Stimulated activated memory B cell treated with anti-CD40 and anti-IgM and Interleukin-4, amounts not matched to agents 10 μg/mL and 1 μg/mL and 100 μg/mL, for 72 hours (primary cell): ENCODE results near the gene MKLN1.
"Not testable (repeated sequence)": the region's sequence is repeated elsewhere in the genome, so short reads cannot be mapped to it uniquely, and the experiment has no call there.

Source experiments
- ATAC-seq: fragments of 150-1000 bp; cut with Tn5 transposase; 2 replicates; pipeline ENCODE4 v1.10.0; 2021
- H3K27ac Mint-ChIP-seq: one replicate; pipeline ENCODE4 v1.8.0; 2022; ENCODE audit warnings: mild to moderate bottlenecking, mixed read lengths
- H3K27me3 Mint-ChIP-seq: one replicate; pipeline ENCODE4 v1.8.0; 2022; ENCODE audit warnings: mixed read lengths
- H3K36me3 Mint-ChIP-seq: one replicate; pipeline ENCODE4 v1.8.0; 2022; ENCODE audit warnings: mixed read lengths
- H3K4me1 Mint-ChIP-seq: one replicate; pipeline ENCODE4 v1.8.0; 2022; ENCODE audit warnings: mixed read lengths
- H3K4me3 Mint-ChIP-seq: one replicate; pipeline ENCODE4 v1.8.0; 2022; ENCODE audit warnings: mild to moderate bottlenecking, moderate library complexity, mixed read lengths
- H3K9me3 Mint-ChIP-seq: one replicate; pipeline ENCODE4 v1.8.0; 2022; ENCODE audit warnings: mixed read lengths

The MKLN1 gene

GRCh38 chr7:131438969-131439368 is 111.3 kb downstream of the MKLN1 start:
- Mint-ChIP-seq H3K4me3 (no peak overlapping the region), H3K27ac (no peak overlapping the region), H3K27me3 (no peaks in the 10 kb centered on the region), H3K4me1 (peaks cover 4% of the 10 kb centered on the region), H3K9me3 (no peaks in the 10 kb centered on the region), H3K36me3 (peaks cover 71% of the 10 kb centered on the region)
- no peak for ATAC-seq

- no peaks in the 10 kb centered on the region for H3K4me1 Mint-ChIP-seq
- ATAC-seq = no peak
- H3K4me3 Mint-ChIP-seq = no peak overlapping the region
- no peaks in the 10 kb centered on the region for H3K27me3 Mint-ChIP-seq
- H3K36me3 Mint-ChIP-seq = peaks cover 72% of the 10 kb centered on the region
- H3K9me3 Mint-ChIP-seq = no peaks in the 10 kb centered on the region
- H3K27ac Mint-ChIP-seq = no peak overlapping the region
Observed at GRCh38 chr7:131443496-131443895, 115.8 kb downstream of the MKLN1 start.

DNA sequence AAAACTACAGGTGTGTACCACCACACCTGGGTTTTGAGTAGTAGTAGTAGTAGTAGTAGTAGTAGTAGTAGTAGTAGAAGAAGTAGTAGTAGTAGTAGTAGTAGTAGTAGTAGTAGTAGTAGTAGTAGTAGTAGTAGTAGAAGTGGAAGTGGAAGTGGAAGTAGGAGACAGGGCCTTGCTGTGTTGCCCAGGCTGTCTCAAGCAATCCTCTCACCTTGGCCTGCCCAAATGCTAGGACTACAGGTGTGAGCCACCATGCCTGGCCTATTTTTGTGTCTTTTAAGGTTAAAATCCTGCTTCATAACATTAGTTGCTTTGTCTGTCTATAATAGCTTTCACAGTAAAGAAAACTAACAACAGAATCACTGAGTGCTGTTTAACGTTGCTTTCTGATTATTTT is 117.0 kb downstream of the MKLN1 start:
- ATAC-seq = no peak
- H3K36me3 Mint-ChIP-seq = peaks cover 73% of the 10 kb centered on the region
- no peak overlapping the region for H3K4me3 Mint-ChIP-seq
- no peaks in the 10 kb centered on the region for H3K27me3 Mint-ChIP-seq
- peaks cover 5% of the 10 kb centered on the region for H3K4me1 Mint-ChIP-seq
- H3K27ac Mint-ChIP-seq = no peak overlapping the region
- H3K9me3 Mint-ChIP-seq = no peaks in the 10 kb centered on the region

GRCh38 chr7:131449373-131449902 is 121.8 kb downstream of the MKLN1 start:
- Mint-ChIP-seq H3K27ac (no peak overlapping the region), H3K9me3 (no peaks in the 10 kb centered on the region), H3K27me3 (no peaks in the 10 kb centered on the region), H3K36me3 (peaks cover 60% of the 10 kb centered on the region), H3K4me3 (no peak overlapping the region), H3K4me1 (peaks cover 5% of the 10 kb centered on the region)
- no peak for ATAC-seq

GRCh38 chr7:131454498-131454897 is 126.8 kb downstream of the MKLN1 start:
- Mint-ChIP-seq H3K4me1 (peaks cover 12% of the 10 kb centered on the region), H3K4me3 (no peak overlapping the region), H3K36me3 (peaks cover 51% of the 10 kb centered on the region), H3K27me3 (no peaks in the 10 kb centered on the region), H3K9me3 (no peaks in the 10 kb centered on the region), H3K27ac (no peak overlapping the region)
- no peak for ATAC-seq

GRCh38 chr7:131455001-131455400 is 127.3 kb downstream of the MKLN1 start:
- peaks cover 51% of the 10 kb centered on the region for H3K36me3 Mint-ChIP-seq

DNA sequence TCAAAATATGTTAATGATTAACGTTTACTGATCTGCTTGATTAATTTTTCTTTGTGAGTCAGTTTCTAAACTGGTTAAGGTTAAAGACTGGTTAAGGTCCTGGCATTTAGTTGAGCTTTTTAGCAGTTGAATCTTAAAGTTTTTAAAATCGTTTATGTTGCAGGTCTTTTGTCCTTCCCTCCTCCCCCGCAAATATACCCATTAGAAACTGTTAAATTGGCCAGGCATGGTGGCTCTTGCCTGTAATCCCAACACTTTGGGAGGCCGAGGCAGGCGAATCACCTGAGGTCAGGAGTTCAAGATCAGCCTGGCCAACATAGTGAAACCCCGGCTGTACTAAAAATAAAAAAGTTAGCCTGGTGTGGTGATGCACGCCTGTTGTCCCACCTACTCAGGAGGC is 127.9 kb downstream of the MKLN1 start:
- H3K4me3 Mint-ChIP-seq = no peak overlapping the region
- peaks cover 12% of the 10 kb centered on the region for H3K4me1 Mint-ChIP-seq
- no peaks in the 10 kb centered on the region for H3K9me3 Mint-ChIP-seq
- H3K36me3 Mint-ChIP-seq = peaks cover 51% of the 10 kb centered on the region
- ATAC-seq = no peak
- H3K27ac Mint-ChIP-seq = no peak overlapping the region
- H3K27me3 Mint-ChIP-seq = no peaks in the 10 kb centered on the region

More at GRCh38 chr7:131455001-131455400, 127.3 kb downstream of the MKLN1 start:
- H3K27me3 Mint-ChIP-seq = no peaks in the 10 kb centered on the region
- H3K4me1 Mint-ChIP-seq = peaks cover 12% of the 10 kb centered on the region
- no peak overlapping the region for H3K27ac Mint-ChIP-seq
- no peaks in the 10 kb centered on the region for H3K9me3 Mint-ChIP-seq
- H3K4me3 Mint-ChIP-seq = no peak overlapping the region
- no peak for ATAC-seq

GRCh38 chr7:131456338-131456737 is 128.7 kb downstream of the MKLN1 start:
- Mint-ChIP-seq H3K4me1 (peaks cover 12% of the 10 kb centered on the region), H3K27ac (no peak overlapping the region), H3K9me3 (no peaks in the 10 kb centered on the region), H3K36me3 (peaks cover 56% of the 10 kb centered on the region), H3K4me3 (no peak overlapping the region), H3K27me3 (no peaks in the 10 kb centered on the region)
- no peak for ATAC-seq

GRCh38 chr7:131459256-131459655 is 131.6 kb downstream of the MKLN1 start:
- Mint-ChIP-seq H3K9me3 (no peaks in the 10 kb centered on the region), H3K4me1 (peaks cover 12% of the 10 kb centered on the region), H3K27me3 (no peaks in the 10 kb centered on the region), H3K4me3 (no peak overlapping the region), H3K36me3 (peaks cover 63% of the 10 kb centered on the region), H3K27ac (no peak overlapping the region)
- ATAC-seq = no peak

GRCh38 chr7:131462059-131462458 is 134.4 kb downstream of the MKLN1 start:
- no peak overlapping the region for H3K27ac Mint-ChIP-seq
- H3K4me3 Mint-ChIP-seq = no peak overlapping the region
- peaks cover 59% of the 10 kb centered on the region for H3K36me3 Mint-ChIP-seq
- H3K9me3 Mint-ChIP-seq = no peaks in the 10 kb centered on the region
- no peaks in the 10 kb centered on the region for H3K27me3 Mint-ChIP-seq
- no peak for ATAC-seq
- H3K4me1 Mint-ChIP-seq = no peaks in the 10 kb centered on the region

- H3K9me3 Mint-ChIP-seq, H3K4me3 Mint-ChIP-seq, H3K4me1 Mint-ChIP-seq, H3K27me3 Mint-ChIP-seq, ATAC-seq, H3K27ac Mint-ChIP-seq: not testable (repeated sequence)
- H3K36me3 Mint-ChIP-seq = peaks cover 59% of the 10 kb centered on the region
Observed at GRCh38 chr7:131462715-131463114, 135.0 kb downstream of the MKLN1 start.

DNA sequence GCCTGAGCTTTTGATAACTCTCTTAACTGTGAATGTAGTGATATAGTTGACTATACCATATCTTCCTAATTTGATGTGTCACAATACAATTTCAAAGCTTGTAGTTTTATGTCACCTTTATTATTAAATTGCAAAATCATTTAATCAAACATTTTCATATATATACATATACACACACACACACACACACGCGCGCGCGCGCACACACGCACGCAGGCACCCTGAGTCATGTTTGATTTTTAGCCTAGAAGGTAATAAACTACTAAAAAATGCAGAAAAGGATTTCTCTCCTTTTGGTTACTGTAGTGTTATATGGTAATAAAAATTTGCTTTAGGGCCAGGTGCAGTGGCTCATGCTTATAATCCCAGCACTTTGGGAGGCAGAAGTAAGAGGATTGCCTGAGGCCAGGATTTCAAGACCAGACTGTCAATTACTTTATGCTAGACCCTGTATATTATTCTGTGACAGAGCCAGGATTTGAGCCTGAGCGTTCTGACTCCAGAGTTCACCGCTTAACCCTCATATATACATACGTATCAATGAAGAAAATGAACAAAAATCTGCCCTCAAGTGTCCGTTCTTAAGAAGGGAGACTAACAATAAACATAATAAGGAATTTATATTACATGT is 139.2 kb downstream of the MKLN1 start:
- Mint-ChIP-seq H3K36me3 (peaks cover 62% of the 10 kb centered on the region), H3K4me3 (no peak overlapping the region), H3K9me3 (no peaks in the 10 kb centered on the region), H3K27me3 (no peaks in the 10 kb centered on the region), H3K4me1 (no peaks in the 10 kb centered on the region), H3K27ac (no peak overlapping the region)
- no peak for ATAC-seq

GRCh38 chr7:131467788-131468187 is 140.1 kb downstream of the MKLN1 start:
- Mint-ChIP-seq H3K36me3 (peaks cover 60% of the 10 kb centered on the region), H3K27ac (no peak overlapping the region), H3K27me3 (no peaks in the 10 kb centered on the region), H3K9me3 (no peaks in the 10 kb centered on the region), H3K4me1 (no peaks in the 10 kb centered on the region), H3K4me3 (no peak overlapping the region)
- no peak for ATAC-seq

DNA sequence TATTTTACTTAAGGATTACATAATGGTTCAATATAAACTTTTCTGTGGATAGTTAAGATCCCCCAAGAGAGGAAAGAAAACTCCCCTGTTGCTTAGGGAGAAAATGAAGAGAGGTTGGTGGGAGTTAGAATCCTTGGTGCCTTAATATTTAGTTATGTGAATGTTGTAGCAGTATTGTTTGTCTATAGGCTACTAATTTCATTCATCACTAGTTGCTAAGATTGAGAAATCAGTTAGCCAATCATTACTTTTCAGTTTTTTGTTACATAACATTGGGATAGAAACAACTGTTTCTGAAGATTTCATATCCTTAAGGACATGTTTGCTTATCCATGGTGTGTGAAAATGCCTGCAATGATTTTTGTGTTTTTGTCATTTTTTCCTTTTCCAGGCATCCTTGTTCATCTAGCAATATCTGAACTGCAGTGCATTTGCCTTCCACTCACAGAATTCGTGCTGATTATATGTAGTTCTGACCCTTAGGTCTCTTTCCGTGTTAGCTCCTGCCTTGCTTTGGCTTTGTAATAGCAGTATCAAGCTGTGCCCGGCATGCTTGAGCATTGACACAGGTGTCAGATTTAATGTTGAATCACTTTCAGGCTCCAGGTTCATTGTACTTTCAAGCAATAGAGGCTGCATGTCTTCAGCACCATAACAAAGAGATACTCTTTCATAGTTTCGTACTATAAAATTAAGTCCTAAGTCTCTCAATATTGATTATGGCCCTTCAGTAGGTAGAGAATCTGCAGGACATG is 143.8 kb downstream of the MKLN1 start:
- Mint-ChIP-seq H3K4me3 (no peak overlapping the region), H3K4me1 (no peaks in the 10 kb centered on the region), H3K9me3 (no peaks in the 10 kb centered on the region), H3K27me3 (no peaks in the 10 kb centered on the region), H3K36me3 (peaks cover 72% of the 10 kb centered on the region), H3K27ac (no peak overlapping the region)
- ATAC-seq = no peak

DNA sequence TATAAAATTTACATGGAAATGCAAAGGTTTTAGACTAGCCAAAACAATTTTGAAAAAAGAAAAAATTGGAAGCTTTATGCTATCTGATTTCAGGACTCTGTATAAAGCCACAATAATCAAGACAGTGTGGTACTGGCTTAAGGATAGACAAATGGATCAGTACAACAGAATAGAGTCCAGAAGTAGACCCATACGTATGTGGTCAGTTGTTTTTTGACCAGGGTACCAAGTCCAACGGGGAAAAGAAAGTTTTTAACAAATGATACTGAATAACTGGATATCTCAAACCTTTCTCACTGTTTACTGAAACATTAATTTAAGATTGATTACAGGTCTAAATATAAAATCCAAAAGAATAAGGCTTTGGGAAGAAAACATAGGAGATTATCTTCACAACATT is 149.1 kb downstream of the MKLN1 start:
- H3K36me3 Mint-ChIP-seq = peaks cover 44% of the 10 kb centered on the region
- ATAC-seq = no peak
- no peak overlapping the region for H3K27ac Mint-ChIP-seq

More for the DNA sequence above, 149.1 kb downstream of the MKLN1 start:
- Mint-ChIP-seq H3K4me1 (peaks cover 7% of the 10 kb centered on the region), H3K9me3 (no peaks in the 10 kb centered on the region), H3K4me3 (no peak overlapping the region), H3K27me3 (no peaks in the 10 kb centered on the region)
